H1 (cell line): ENCODE measurements around the gene CALML5. TPM values are rescaled to one million over a fixed set of nuclear protein-coding genes. Genes with fewer than 3 reads are reported as not detected.

Experiments
- CTCF ChIA-PET: fragments of 300-600 bp; sonication (Branson Sonifier 250); formaldehyde crosslinking; loops from one replicate; lab custom pipeline; 2021; ENCODE audit not compliant: partially characterized antibody; lab: Charles Lee
- POLR2A ChIA-PET: fragments of 300-600 bp; sonication (Branson Sonifier 250); formaldehyde crosslinking; loops from one replicate; lab custom pipeline; 2021; ENCODE audit warnings: inconsistent platforms; ENCODE audit not compliant: partially characterized antibody; lab: Charles Lee
- DNase-seq, 2 experiments: peaks; one replicate each; pipeline versions ENCODE4 v3.0.0 to v3.0.0-alpha.2; 2010 to 2022; ENCODE audit warnings: low spot score in 2 of 2, low read depth in 1 of 2, mixed read lengths in 1 of 2
- FAIRE-seq: peaks from 2 replicates; lab custom pipeline; 2011; peaks lifted over from hg19 to GRCh38; lab: Jason Lieb, UNC
- H2AFZ ChIP-seq: 2 replicates; pipeline ENCODE4 v1.8.1; 2012; ENCODE audit warnings: low read length, inconsistent platforms
- H2AK5ac ChIP-seq: 2 replicates; pipeline ENCODE4 v1.6.1; 2013; ENCODE audit warnings: low read depth, low read length
- H2BK120ac ChIP-seq: replicated peaks from 2 replicates; pipeline ENCODE3; 2013; ENCODE audit warnings: low read depth, low read length, inconsistent platforms
- H2BK12ac ChIP-seq: 2 replicates; pipeline ENCODE4 v1.6.1; 2013; ENCODE audit warnings: low read depth, low read length
- H2BK15ac ChIP-seq: 2 replicates; pipeline ENCODE4 v1.6.1; 2013; ENCODE audit warnings: low read length
- H2BK20ac ChIP-seq: 2 replicates; pipeline ENCODE4 v1.6.1; 2013; ENCODE audit warnings: low read length
- H2BK5ac ChIP-seq: 2 replicates; pipeline ENCODE4 v1.6.1; 2013; ENCODE audit warnings: low read depth, low read length
- H3K14ac ChIP-seq: 2 replicates; pipeline ENCODE4 v1.6.1; 2013; ENCODE audit warnings: inconsistent platforms; ENCODE audit not compliant: insufficient read length
- H3K18ac ChIP-seq: 2 replicates; pipeline ENCODE4 v1.6.1; 2013; ENCODE audit warnings: low read length; ENCODE audit errors: extremely low read depth
- H3K23ac ChIP-seq: 2 replicates; pipeline ENCODE4 v1.6.1; 2013; ENCODE audit warnings: inconsistent platforms; ENCODE audit not compliant: insufficient read length
- H3K23me2 ChIP-seq: 2 replicates; pipeline ENCODE4 v1.6.1; 2013; ENCODE audit warnings: low read depth, low read length
- H3K27ac ChIP-seq: 2 replicates; pipeline ENCODE4 v1.6.1; 2011; ENCODE audit warnings: low read depth, low read length, inconsistent platforms
- H3K27me3 ChIP-seq, 4 experiments: replicated peaks in 1 of 4; 1 replicate in 1 of 4; 2 replicates in 3 of 4; pipeline versions ENCODE4 v1.6.1 to v1.8.1; 2011 to 2013; ENCODE audit warnings: low read length in 3 of 4, mild to moderate bottlenecking in 3 of 4, inconsistent platforms in 2 of 4, mixed read lengths in 2 of 4, moderate library complexity in 1 of 4; ENCODE audit not compliant: control insufficient read depth in 3 of 4, insufficient read depth in 3 of 4; ENCODE audit errors: extremely low read depth in 1 of 4
- H3K36me3 ChIP-seq, 4 experiments: 2 replicates each; pipeline versions ENCODE4 v1.6.1 to v1.8.1; 2011 to 2013; ENCODE audit warnings: mild to moderate bottlenecking in 4 of 4, low read length in 3 of 4, moderate library complexity in 2 of 4, control low read depth in 1 of 4, inconsistent platforms in 1 of 4; ENCODE audit not compliant: insufficient read depth in 4 of 4, control insufficient read depth in 2 of 4
- H3K4ac ChIP-seq: replicated peaks from 2 replicates; pipeline ENCODE3; 2013; ENCODE audit warnings: low read length, low read depth, mixed read lengths, inconsistent platforms; ENCODE audit not compliant: insufficient read length
- H3K4me1 ChIP-seq, 4 experiments: replicated peaks in 1 of 4; 1 replicate in 1 of 4; 2 replicates in 3 of 4; pipeline versions ENCODE4 v1.6.1 to v1.8.1; 2011 to 2013; ENCODE audit warnings: low read length in 3 of 4, inconsistent platforms in 2 of 4, mixed read lengths in 1 of 4; ENCODE audit not compliant: insufficient read depth in 4 of 4, control insufficient read depth in 3 of 4
- H3K4me2 ChIP-seq, 2 experiments: 2 replicates each; pipeline versions ENCODE4 v1.6.1 to v1.8.1; 2011 to 2013; ENCODE audit warnings: low read depth in 2 of 2, low read length in 2 of 2, control low read depth in 1 of 2, inconsistent platforms in 1 of 2, mild to moderate bottlenecking in 1 of 2; ENCODE audit not compliant: insufficient read depth in 1 of 2
- H3K4me3 ChIP-seq, 4 experiments: fragments of 200-600, 300-600 bp in 1 of 4; sonication (generic), shearing (Covaris generic), sonication (Bioruptor Twin) in 1 of 4; 2 replicates each; pipeline versions ENCODE4 v1.5.1 to v1.8.1; 2011 to 2016; ENCODE audit warnings: low read length in 4 of 4, low read depth in 3 of 4, control low read depth in 2 of 4, inconsistent platforms in 2 of 4, mild to moderate bottlenecking in 2 of 4, mixed read lengths in 1 of 4, moderate library complexity in 1 of 4; ENCODE audit not compliant: insufficient read depth in 2 of 4; ENCODE audit errors: extremely low read depth in 1 of 4
- H3K56ac ChIP-seq: replicated peaks from 2 replicates; pipeline ENCODE3; 2013; ENCODE audit warnings: low read depth, mild to moderate bottlenecking, mixed read lengths, low read length, inconsistent platforms; ENCODE audit not compliant: insufficient read length
- H3K79me1 ChIP-seq: 2 replicates; pipeline ENCODE4 v1.6.1; 2013; ENCODE audit warnings: low read depth, low read length, control low read depth
- H3K79me2 ChIP-seq, 2 experiments: 2 replicates each; pipeline versions ENCODE4 v1.6.1 to v1.8.1; 2012 to 2013; ENCODE audit warnings: low read length in 2 of 2, mild to moderate bottlenecking in 2 of 2, inconsistent platforms in 1 of 2; ENCODE audit not compliant: insufficient read depth in 2 of 2, control insufficient read depth in 1 of 2
- H3K9ac ChIP-seq, 4 experiments: replicated peaks in 1 of 4; 1 replicate in 1 of 4; 2 replicates in 3 of 4; pipeline versions ENCODE4 v1.6.1 to v1.8.1; 2011 to 2013; ENCODE audit warnings: low read depth in 3 of 4, low read length in 3 of 4, control low read depth in 2 of 4, mild to moderate bottlenecking in 2 of 4, moderate library complexity in 2 of 4, inconsistent platforms in 1 of 4; ENCODE audit errors: extremely low read depth in 1 of 4
- H3K9me3 ChIP-seq, 2 experiments: 2 replicates each; pipeline versions ENCODE4 v1.6.1 to v1.8.1; 2012 to 2013; ENCODE audit warnings: mild to moderate bottlenecking in 2 of 2, moderate library complexity in 2 of 2, control low read depth in 1 of 2, inconsistent platforms in 1 of 2, low read depth in 1 of 2, low read length in 1 of 2, mixed read lengths in 1 of 2; ENCODE audit not compliant: insufficient read depth in 2 of 2
- H4K20me1 ChIP-seq, 2 experiments: replicated peaks in 1 of 2; 2 replicates each; pipeline versions ENCODE3 to v1.8.1; 2011 to 2013; ENCODE audit warnings: inconsistent platforms in 2 of 2, low read length in 2 of 2, mild to moderate bottlenecking in 1 of 2; ENCODE audit not compliant: insufficient read depth in 2 of 2, control insufficient read depth in 1 of 2
- H4K5ac ChIP-seq: 2 replicates; pipeline ENCODE4 v1.6.1; 2013; ENCODE audit warnings: low read length, low read depth, mixed read lengths, inconsistent platforms; ENCODE audit not compliant: insufficient read length
- H4K8ac ChIP-seq: 2 replicates; pipeline ENCODE4 v1.8.0; 2013; ENCODE audit warnings: mild to moderate bottlenecking, moderate library complexity, low read length, inconsistent platforms; ENCODE audit not compliant: insufficient read depth; ENCODE audit errors: extremely low read depth
- H4K91ac ChIP-seq: replicated peaks from 2 replicates; pipeline ENCODE3; 2013; ENCODE audit warnings: low read length, mixed read lengths, inconsistent platforms; ENCODE audit not compliant: insufficient read length
- BACH1 ChIP-seq: IDR thresholded peaks from 2 replicates; pipeline ENCODE4 v1.6.1; 2012; ENCODE audit warnings: low read length, improper control_type of control experiment
- GABPA ChIP-seq: IDR thresholded peaks from 2 replicates; pipeline ENCODE4 v1.6.1; 2011; ENCODE audit warnings: mild to moderate bottlenecking, low read length, moderate library complexity, borderline replicate concordance; ENCODE audit not compliant: insufficient read depth
- JUN ChIP-seq: IDR thresholded peaks from 2 replicates; pipeline ENCODE4 v1.6.1; 2011; ENCODE audit warnings: low read depth, mild to moderate bottlenecking, improper control_type of control experiment, low read length
- SIRT6 ChIP-seq: IDR thresholded peaks from one replicate; pipeline ENCODE4 v1.7.1; 2012; ENCODE audit warnings: low read length, inconsistent platforms
- WGBS, 2 experiments: shearing (Covaris generic) in 1 of 2; methylation state at CpG; one replicate each; pipeline versions ENCODE4 v1.1.6 to v1.1.7; 2013 to 2015; ENCODE audit warnings: low lambda C conversion rate in 2 of 2, mixed read lengths in 2 of 2, inconsistent platforms in 1 of 2, low coverage in 1 of 2, missing lambda C conversion rate in 1 of 2; ENCODE audit not compliant: insufficient replicate concordance in 2 of 2, insufficient coverage in 1 of 2, insufficient read length in 1 of 2; ENCODE audit errors: extremely low coverage in 1 of 2, missing lambda C conversion rate in 1 of 2; 5-methylcytosine and 5-hydroxymethylcytosine counted together
- polyA plus RNA-seq, 7 experiments: library from polyadenylated mRNA; depleted of rRNA in 3 of 7; stranded (reverse) in 5 of 7; unstranded in 2 of 7; fragments of >200 nt in 5 of 7; fragments of 200-250 nt in 2 of 7; gene quantifications; 1 replicate in 5 of 7; 2 replicates in 1 of 7; 4 replicates in 1 of 7; pipeline versions ENCODE4 v1.2.1 to v1.2.3, GENCODE V29; 2011 to 2013; ENCODE audit warnings: missing spikeins in 2 of 7, mixed read lengths in 2 of 7
- total RNA-seq: library from RNA; stranded (reverse); fragmentation: NEBNext Ultra II Directional; extraction: Animal tissue kit (Norgen Biotek cat#: 25700); gene quantifications from 2 replicates; pipeline ENCODE4 v1.2.1, GENCODE V29; 2021

Gene CALML5
- total and polyA plus RNA-seq, 2 of the 8 experiments (the other 6 are each of a cell fraction or from before 2014, with no cell fraction given): not detected

DNA sequence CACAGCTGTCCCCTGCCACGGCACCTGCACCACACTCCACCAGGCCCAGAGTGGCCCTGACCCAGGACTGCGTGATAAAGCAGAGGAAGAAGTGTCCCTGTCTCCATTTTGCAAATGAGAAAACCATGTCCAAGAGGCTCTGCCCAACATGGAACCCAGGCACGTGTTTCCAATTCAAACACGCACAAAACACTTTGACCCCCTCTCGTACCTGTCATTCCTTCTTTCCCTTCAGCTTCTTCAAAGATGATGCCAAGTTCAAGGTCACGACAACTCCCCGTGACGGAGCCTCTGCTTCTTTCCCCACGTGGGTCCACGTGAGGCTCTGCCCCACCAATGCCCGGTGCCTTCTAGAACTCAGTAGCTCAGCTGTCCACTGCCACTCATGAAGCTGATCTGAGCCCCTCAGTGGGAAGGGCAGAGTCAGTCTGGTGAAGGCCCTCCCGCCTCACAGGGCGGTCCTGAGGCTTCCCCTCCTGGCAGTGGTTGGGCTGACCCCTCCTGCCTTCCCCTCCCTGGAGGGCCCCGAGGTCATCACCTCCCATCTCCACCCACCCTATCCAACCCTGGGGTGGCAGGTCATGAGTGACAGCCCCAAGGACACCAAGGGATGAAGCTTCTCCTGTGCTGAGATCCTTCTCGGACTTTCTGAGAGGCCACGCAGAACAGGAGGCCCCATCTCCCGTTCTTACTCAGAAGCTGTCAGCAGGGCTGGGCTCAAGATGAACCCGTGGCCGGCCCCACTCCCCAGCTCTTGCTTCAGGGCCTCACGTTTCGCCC, 19.0 kb downstream of the CALML5 start:
- Histone ChIP-seq H3K27me3 (no peaks in the 10 kb centered on the region), H3K4me3 (no peak overlapping the region), H2BK15ac (peak overlapping the region; percentile 81; the same call in 1 of the 2 replicates), H2BK5ac (peak overlapping the region; percentile 95; the same call in 1 of the 2 replicates), H3K4ac (peak overlapping the region; percentile 77), H3K9ac (no peak overlapping the region), H2BK120ac (peak overlapping the region; percentile 16), H2AFZ (no peak overlapping the region), H3K23me2 (no peaks in the 10 kb centered on the region), H3K27ac (no peak overlapping the region), H2AK5ac (peak overlapping the region; percentile 90; the same call in 1 of the 2 replicates), H4K5ac (no peak overlapping the region), H3K79me2 (no peaks in the 10 kb centered on the region), H2BK12ac (peak overlapping the region; percentile 98; the same call in 1 of the 2 replicates), H2BK20ac (peak overlapping the region; percentile 99; the same call in 1 of the 2 replicates), H4K8ac (no peak overlapping the region), H3K56ac (no peak overlapping the region), H4K20me1 (no peaks in the 10 kb centered on the region), H3K23ac (no peak overlapping the region), H4K91ac (peak overlapping the region; percentile 83), H3K18ac (peak overlapping the region; percentile 60; the same call in 1 of the 2 replicates), H3K9me3 (no peaks in the 10 kb centered on the region), H3K4me2 (no peak overlapping the region), H3K14ac (no peak overlapping the region), H3K79me1 (no peaks in the 10 kb centered on the region), H3K36me3 (no peaks in the 10 kb centered on the region), H3K4me1 (peaks cover 3 to 14% (median 8%) of the 10 kb centered on the region in 4 experiments)
- DNase-seq (no peak), FAIRE-seq (no peak)
- POLR2A ChIA-PET: interaction anchor here (1.6 to 5.3 kb wide), 2 partner anchors 10 to 13 kb away, joined by 3 to 44 read pairs; no protein-coding TSS in a partner anchor
- 84% methylated on average over 21 of the region's 21 CpGs; no CpG with 5 or more reads in 1 of the 2 experiments for WGBS, 2 experiments
- CTCF ChIA-PET: interaction anchor here (3.5 kb wide), 1 partner anchor 18 kb away, joined by 18 read pairs; no protein-coding TSS in a partner anchor
- TF ChIP-seq BACH1: no peak
- TF ChIP-seq GABPA: no peak
- no peak for TF ChIP-seq JUN
- no peak for TF ChIP-seq SIRT6
